SK-N-SH treated with all-trans-retinoic acid at 6 μM for 48 hours (cell line): ENCODE measurements around the gene NRXN3.

ENCODE experiments used
- BACH2 ChIP-seq: fragments of 250-450 bp; sonication (Bioruptor Pico); IDR thresholded peaks from 2 replicates; pipeline ENCODE4 v1.9.0; 2021; ENCODE audit warnings: mild to moderate bottlenecking, borderline replicate concordance
- ISL1 ChIP-seq: fragments of 250-450 bp; sonication (Bioruptor Pico); IDR thresholded peaks from 2 replicates; pipeline ENCODE4 v2.1.2; 2022; ENCODE audit warnings: mild to moderate bottlenecking, moderate library complexity
- TF ChIP-seq, protein P1 (sequence below): fragments of 250-450 bp; sonication (Bioruptor Pico); IDR thresholded peaks from 2 replicates; pipeline ENCODE4 v1.8.0; 2020; ENCODE audit warnings: mild to moderate bottlenecking, moderate library complexity, borderline replicate concordance
- TF ChIP-seq, protein P2 (sequence below): fragments of 250-450 bp; sonication (Bioruptor Pico); IDR thresholded peaks from 2 replicates; pipeline ENCODE4 v1.5.1; 2021; ENCODE audit warnings: mild to moderate bottlenecking, moderate library complexity
- TF ChIP-seq, protein P3 (sequence below): fragments of 250-450 bp; sonication (Bioruptor Pico); IDR thresholded peaks from 2 replicates; pipeline ENCODE4 v1.8.0; 2021; ENCODE audit warnings: low read depth, mild to moderate bottlenecking, moderate library complexity, borderline replicate concordance

DNA sequence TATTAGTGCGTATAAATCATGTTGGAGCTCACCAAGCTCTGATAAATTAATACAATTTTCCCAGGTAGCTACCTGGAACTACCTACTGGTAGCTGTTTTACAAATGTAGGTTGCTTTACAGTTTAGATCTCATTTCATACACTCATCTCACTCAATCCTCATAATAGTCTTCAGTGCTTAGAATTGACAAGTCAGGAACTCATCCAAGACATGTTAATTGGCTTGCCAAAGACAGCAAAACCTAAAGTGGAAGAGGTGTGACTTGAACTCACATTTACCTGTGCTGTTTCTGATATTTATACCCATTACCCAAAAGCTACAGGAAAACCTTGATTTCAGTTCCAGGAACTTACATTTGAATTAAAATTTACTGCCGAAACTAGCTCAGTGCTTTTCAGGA is 1744.4 kb downstream of the NRXN3 start:
- TF ChIP-seq, protein P1, sequence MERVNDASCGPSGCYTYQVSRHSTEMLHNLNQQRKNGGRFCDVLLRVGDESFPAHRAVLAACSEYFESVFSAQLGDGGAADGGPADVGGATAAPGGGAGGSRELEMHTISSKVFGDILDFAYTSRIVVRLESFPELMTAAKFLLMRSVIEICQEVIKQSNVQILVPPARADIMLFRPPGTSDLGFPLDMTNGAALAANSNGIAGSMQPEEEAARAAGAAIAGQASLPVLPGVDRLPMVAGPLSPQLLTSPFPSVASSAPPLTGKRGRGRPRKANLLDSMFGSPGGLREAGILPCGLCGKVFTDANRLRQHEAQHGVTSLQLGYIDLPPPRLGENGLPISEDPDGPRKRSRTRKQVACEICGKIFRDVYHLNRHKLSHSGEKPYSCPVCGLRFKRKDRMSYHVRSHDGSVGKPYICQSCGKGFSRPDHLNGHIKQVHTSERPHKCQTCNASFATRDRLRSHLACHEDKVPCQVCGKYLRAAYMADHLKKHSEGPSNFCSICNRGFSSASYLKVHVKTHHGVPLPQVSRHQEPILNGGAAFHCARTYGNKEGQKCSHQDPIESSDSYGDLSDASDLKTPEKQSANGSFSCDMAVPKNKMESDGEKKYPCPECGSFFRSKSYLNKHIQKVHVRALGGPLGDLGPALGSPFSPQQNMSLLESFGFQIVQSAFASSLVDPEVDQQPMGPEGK (CRISPR knock-in tag): no peak
- no peak for TF ChIP-seq BACH2 (CRISPR knock-in tag)
- TF ChIP-seq ISL1 (CRISPR knock-in tag): no peak
- TF ChIP-seq, protein P2, sequence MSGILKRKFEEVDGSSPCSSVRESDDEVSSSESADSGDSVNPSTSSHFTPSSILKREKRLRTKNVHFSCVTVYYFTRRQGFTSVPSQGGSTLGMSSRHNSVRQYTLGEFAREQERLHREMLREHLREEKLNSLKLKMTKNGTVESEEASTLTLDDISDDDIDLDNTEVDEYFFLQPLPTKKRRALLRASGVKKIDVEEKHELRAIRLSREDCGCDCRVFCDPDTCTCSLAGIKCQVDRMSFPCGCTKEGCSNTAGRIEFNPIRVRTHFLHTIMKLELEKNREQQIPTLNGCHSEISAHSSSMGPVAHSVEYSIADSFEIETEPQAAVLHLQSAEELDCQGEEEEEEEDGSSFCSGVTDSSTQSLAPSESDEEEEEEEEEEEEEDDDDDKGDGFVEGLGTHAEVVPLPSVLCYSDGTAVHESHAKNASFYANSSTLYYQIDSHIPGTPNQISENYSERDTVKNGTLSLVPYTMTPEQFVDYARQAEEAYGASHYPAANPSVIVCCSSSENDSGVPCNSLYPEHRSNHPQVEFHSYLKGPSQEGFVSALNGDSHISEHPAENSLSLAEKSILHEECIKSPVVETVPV (CRISPR knock-in tag): no peak
- TF ChIP-seq, protein P3, sequence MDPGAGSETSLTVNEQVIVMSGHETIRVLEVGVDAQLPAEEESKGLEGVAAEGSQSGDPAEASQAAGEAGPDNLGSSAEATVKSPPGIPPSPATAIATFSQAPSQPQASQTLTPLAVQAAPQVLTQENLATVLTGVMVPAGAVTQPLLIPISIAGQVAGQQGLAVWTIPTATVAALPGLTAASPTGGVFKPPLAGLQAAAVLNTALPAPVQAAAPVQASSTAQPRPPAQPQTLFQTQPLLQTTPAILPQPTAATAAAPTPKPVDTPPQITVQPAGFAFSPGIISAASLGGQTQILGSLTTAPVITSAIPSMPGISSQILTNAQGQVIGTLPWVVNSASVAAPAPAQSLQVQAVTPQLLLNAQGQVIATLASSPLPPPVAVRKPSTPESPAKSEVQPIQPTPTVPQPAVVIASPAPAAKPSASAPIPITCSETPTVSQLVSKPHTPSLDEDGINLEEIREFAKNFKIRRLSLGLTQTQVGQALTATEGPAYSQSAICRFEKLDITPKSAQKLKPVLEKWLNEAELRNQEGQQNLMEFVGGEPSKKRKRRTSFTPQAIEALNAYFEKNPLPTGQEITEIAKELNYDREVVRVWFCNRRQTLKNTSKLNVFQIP: no peak
